GM23248 (cell line): Measurements from ENCODE around the gene C10orf90. TPM values are rescaled to one million over a fixed set of nuclear protein-coding genes. Genes with fewer than 3 reads are reported as not detected.

Experiments
- DNase-seq: peaks from one replicate; pipeline ENCODE4 v3.0.0-alpha.2; 2015
- H2AFZ ChIP-seq: fragments of 200-600 bp; sonication (generic); 2 replicates; pipeline ENCODE4 v1.6.1; 2016; ENCODE audit warnings: antibody characterized with exemption
- H3F3A ChIP-seq: fragments of 200-600 bp; sonication (generic); 2 replicates; pipeline ENCODE4 v1.6.1; 2016; ENCODE audit warnings: mild to moderate bottlenecking, antibody characterized with exemption, mixed run types; ENCODE audit not compliant: insufficient read depth
- H3K27ac ChIP-seq: fragments of 200-600 bp; sonication (generic); 2 replicates; pipeline ENCODE4 v1.5.1; 2016; ENCODE audit warnings: mild to moderate bottlenecking
- H3K27me3 ChIP-seq: fragments of 200-600 bp; sonication (generic); replicated peaks from 2 replicates; pipeline ENCODE4 v1.6.1; 2016; ENCODE audit warnings: mild to moderate bottlenecking; ENCODE audit not compliant: insufficient read depth
- H3K36me3 ChIP-seq: fragments of 200-600 bp; sonication (generic); 2 replicates; pipeline ENCODE4 v1.6.1; 2016; ENCODE audit warnings: low read depth, mild to moderate bottlenecking
- H3K4me1 ChIP-seq: fragments of 200-600 bp; sonication (generic); 2 replicates; pipeline ENCODE4 v1.6.1; 2016; ENCODE audit warnings: mild to moderate bottlenecking; ENCODE audit not compliant: insufficient read depth
- H3K4me2 ChIP-seq: fragments of 200-600 bp; sonication (generic); one replicate; pipeline ENCODE4 v1.6.1; 2016; ENCODE audit warnings: mild to moderate bottlenecking; ENCODE audit not compliant: unreplicated experiment
- H3K4me3 ChIP-seq: fragments of 200-600 bp; sonication (generic); 2 replicates; pipeline ENCODE4 v1.5.1; 2016; ENCODE audit warnings: mild to moderate bottlenecking
- H3K79me2 ChIP-seq: fragments of 200-600 bp; sonication (generic); 2 replicates; pipeline ENCODE4 v1.6.1; 2016; ENCODE audit warnings: mild to moderate bottlenecking; ENCODE audit not compliant: insufficient read depth
- H3K9ac ChIP-seq: fragments of 200-600 bp; sonication (generic); 2 replicates; pipeline ENCODE4 v1.6.1; 2016; ENCODE audit warnings: mild to moderate bottlenecking
- H3K9me2 ChIP-seq: fragments of 200-600 bp; sonication (generic); 2 replicates; pipeline ENCODE4 v1.6.1; 2016; ENCODE audit warnings: mixed run types, mild to moderate bottlenecking, moderate library complexity; ENCODE audit not compliant: insufficient read depth
- H3K9me3 ChIP-seq: fragments of 200-600 bp; sonication (generic); one replicate; pipeline ENCODE4 v1.6.1; 2017; ENCODE audit warnings: low read depth
- H4K20me1 ChIP-seq: fragments of 200-600 bp; sonication (generic); 2 replicates; pipeline ENCODE4 v1.6.0; 2016; ENCODE audit not compliant: insufficient read depth
- EZH2 ChIP-seq: fragments of 200-600 bp; sonication (generic); IDR thresholded peaks from 2 replicates; pipeline ENCODE4 v1.6.1; 2018; ENCODE audit warnings: antibody characterized with exemption, mild to moderate bottlenecking; ENCODE audit not compliant: insufficient read depth, poor library complexity, severe bottlenecking
- EZH2phosphoT487 ChIP-seq: fragments of 200-600 bp; sonication (generic); IDR thresholded peaks from 2 replicates; pipeline ENCODE4 v1.6.1; 2018; ENCODE audit warnings: antibody characterized with exemption, moderate library complexity, mild to moderate bottlenecking, low read depth; ENCODE audit not compliant: insufficient read depth
- WGBS, 2 experiments: methylation state at CpG; one replicate each; pipeline ENCODE4 v1.1.6; 2015 to 2017; ENCODE audit warnings: low lambda C conversion rate in 2 of 2, low coverage in 1 of 2; ENCODE audit errors: missing lambda C conversion rate in 2 of 2; 5-methylcytosine and 5-hydroxymethylcytosine counted together
- in situ Hi-C: fragments of 300-500 bp; cut with MboI; formaldehyde crosslinking; loops from 2 replicates; pipeline ENCODE4 v1.15.0; 2020
- polyA plus RNA-seq: library from polyadenylated mRNA; unstranded; fragments of >200 nt; fragmentation: Nextera tagmentation; extraction: Ambion mirVana; gene quantifications from 2 replicates; pipeline ENCODE4 v1.2.1, GENCODE V29; 2016
- total RNA-seq: library from RNA; depleted of rRNA; stranded (reverse); fragments of >200 nt; shearing (Covaris generic); gene quantifications from 2 replicates; pipeline ENCODE4 v1.2.3, GENCODE V29; 2014

Gene C10orf90
- total and polyA plus RNA-seq, 2 experiments from 2014 or later: 0.22 to 0.71 TPM

GRCh38 chr10:126499744-126500143, 170.7 kb downstream of the C10orf90 start:
- in situ Hi-C loops: loop anchor here (10.0 kb wide), 1 partner anchor 515 kb away; no protein-coding TSS in a partner anchor
- DNase-seq: no peak
- Histone ChIP-seq H3K27ac (no peak overlapping the region), H3F3A (peaks cover 12% of the 10 kb centered on the region), H3K4me2 (no peak overlapping the region), H3K79me2 (no peaks in the 10 kb centered on the region), H4K20me1 (no peaks in the 10 kb centered on the region), H3K36me3 (no peaks in the 10 kb centered on the region), H3K9me2 (no peaks in the 10 kb centered on the region), H3K9ac (no peak overlapping the region), H2AFZ (no peak overlapping the region), H3K4me1 (peaks cover 41% of the 10 kb centered on the region), H3K27me3 (no peaks in the 10 kb centered on the region), H3K9me3 (no peaks in the 10 kb centered on the region), H3K4me3 (no peak overlapping the region)
- no peak for TF ChIP-seq EZH2phosphoT487
- TF ChIP-seq EZH2: no peak
- 92 to 95% methylated on average over 6 of the region's 6 CpGs for WGBS, 2 experiments

GRCh38 chr10:126497672-126498071, 172.8 kb downstream of the C10orf90 start:
- DNase-seq: no peak
- in situ Hi-C loops: no loop called here

GRCh38 chr10:126496771-126497545, 173.5 kb downstream of the C10orf90 start:
- no peak overlapping the region for H3K27ac ChIP-seq
- H3F3A ChIP-seq: peaks cover 12% of the 10 kb centered on the region
- H3K4me1 ChIP-seq: peaks cover 17% of the 10 kb centered on the region
- no peaks in the 10 kb centered on the region for H3K36me3 ChIP-seq
- no peak overlapping the region for H3K9ac ChIP-seq
- no peak for TF ChIP-seq EZH2
- TF ChIP-seq EZH2phosphoT487: no peak
- no peak overlapping the region for H2AFZ ChIP-seq
- no peaks in the 10 kb centered on the region for H3K9me3 ChIP-seq
- no peaks in the 10 kb centered on the region for H3K79me2 ChIP-seq
- 87 to 89% methylated on average over 16 of the region's 16 CpGs for WGBS, 2 experiments
- no peaks in the 10 kb centered on the region for H4K20me1 ChIP-seq
- H3K4me3 ChIP-seq: no peak overlapping the region
- in situ Hi-C loops: no loop called here
- no peaks in the 10 kb centered on the region for H3K27me3 ChIP-seq
- no peak for DNase-seq
- H3K9me2 ChIP-seq: no peaks in the 10 kb centered on the region
- H3K4me2 ChIP-seq: no peak overlapping the region

More at GRCh38 chr10:126497672-126498071, 172.8 kb downstream of the C10orf90 start:
- no peaks in the 10 kb centered on the region for H3K27me3 ChIP-seq
- no peak overlapping the region for H3K4me3 ChIP-seq
- H3K9me2 ChIP-seq: no peaks in the 10 kb centered on the region
- TF ChIP-seq EZH2phosphoT487: no peak
- no peak for TF ChIP-seq EZH2
- H3K4me1 ChIP-seq: peaks cover 24% of the 10 kb centered on the region
- H2AFZ ChIP-seq: no peak overlapping the region
- 93 to 94% methylated on average over 2 of the region's 2 CpGs for WGBS, 2 experiments
- H3K9me3 ChIP-seq: no peaks in the 10 kb centered on the region
- H3K9ac ChIP-seq: no peak overlapping the region
- H4K20me1 ChIP-seq: no peaks in the 10 kb centered on the region
- H3F3A ChIP-seq: peaks cover 12% of the 10 kb centered on the region
- no peak overlapping the region for H3K27ac ChIP-seq
- H3K79me2 ChIP-seq: no peaks in the 10 kb centered on the region
- H3K36me3 ChIP-seq: no peaks in the 10 kb centered on the region
- no peak overlapping the region for H3K4me2 ChIP-seq

- no peak overlapping the region for H3K4me3 ChIP-seq
- H3K9me2 ChIP-seq: no peaks in the 10 kb centered on the region
- H3K9ac ChIP-seq: no peak overlapping the region
- peaks cover 14% of the 10 kb centered on the region for H3K9me3 ChIP-seq
- no peak for DNase-seq
- in situ Hi-C loops: no loop called here
- H3K4me1 ChIP-seq: no peaks in the 10 kb centered on the region
- H3K27me3 ChIP-seq: no peaks in the 10 kb centered on the region
- H3K4me2 ChIP-seq: no peak overlapping the region
- no peaks in the 10 kb centered on the region for H3F3A ChIP-seq
- 73 to 75% methylated on average over 7 of the region's 7 CpGs for WGBS, 2 experiments
- H3K79me2 ChIP-seq: no peaks in the 10 kb centered on the region
- no peaks in the 10 kb centered on the region for H3K36me3 ChIP-seq
- TF ChIP-seq EZH2 (no peak), EZH2phosphoT487 (no peak)
- H2AFZ ChIP-seq: no peak overlapping the region
- H4K20me1 ChIP-seq: no peaks in the 10 kb centered on the region
- H3K27ac ChIP-seq: no peak overlapping the region
These were observed 179.0 kb downstream of the C10orf90 start for GRCh38 chr10:126491476-126491875.
